K562 (cell line): Measurements from ENCODE around the gene HSPA5. TPM values are rescaled to one million over a fixed set of nuclear protein-coding genes. Genes with fewer than 3 reads are reported as not detected.

Experiments
- ATAC-seq: fragments of 200-7000 bp; cut with Tn5 transposase; 3 replicates; pipeline ENCODE4 v1.9.1; 2020; ENCODE audit warnings: moderate library complexity
- BruUV-seq: library from RNA; stranded (reverse); fragments of 400-500 nt; replicated peaks from 2 replicates; lab custom pipeline; 2021; lab: Mats Ljungman, UMichigan
- CTCF ChIA-PET: fragments of 300-600 bp; formaldehyde crosslinking; extraction: SDS; loops from one replicate; lab custom pipeline; 2021; ENCODE audit warnings: low intra/inter-chr PET ratio; lab: Yijun Ruan, JAX
- POLR2A ChIA-PET: fragments of 300-600, 350-650 bp; sonication (Branson Sonifier 250); formaldehyde crosslinking; extraction: SDS; loops from one replicate; lab custom pipeline; 2021; ENCODE audit warnings: antibody characterized with exemption, inconsistent platforms; lab: Yijun Ruan, JAX
- DNase-seq, 4 experiments: peaks; one replicate each; pipeline versions ENCODE4 v3.0.0 to v3.0.0-alpha.2; 2011 to 2018; ENCODE audit warnings: low spot score in 3 of 4, mixed read lengths in 3 of 4; ENCODE audit errors: extremely low read depth in 1 of 4
- FAIRE-seq: peaks from 2 replicates; lab custom pipeline; 2011; peaks lifted over from hg19 to GRCh38; lab: Jason Lieb, UNC
- H2AFZ ChIP-seq: 2 replicates; pipeline ENCODE4 v1.6.0; 2011; ENCODE audit warnings: low read depth, low read length, control low read depth, inconsistent platforms
- H3K27ac ChIP-seq: fragments of 200-600 bp; 3 replicates; pipeline ENCODE4 v1.8.0; 2011; ENCODE audit warnings: low read depth, mild to moderate bottlenecking, control low read depth, inconsistent platforms, low read length, moderate library complexity, mixed read lengths; ENCODE audit errors: extremely low read depth
- H3K27me3 ChIP-seq, 2 experiments: fragments of 300-600 bp in 1 of 2; 2 replicates in 1 of 2; 3 replicates in 1 of 2; pipeline versions ENCODE4 v1.6.0 to v1.8.0; 2011; ENCODE audit warnings: inconsistent platforms in 2 of 2, low read length in 2 of 2, mild to moderate bottlenecking in 1 of 2, mixed read lengths in 1 of 2, moderate library complexity in 1 of 2; ENCODE audit not compliant: control insufficient read depth in 2 of 2, insufficient read depth in 2 of 2
- H3K36me3 ChIP-seq: fragments of 300-600 bp; 3 replicates; pipeline ENCODE4 v1.8.0; 2011; ENCODE audit warnings: mild to moderate bottlenecking, low read length, inconsistent platforms; ENCODE audit not compliant: control insufficient read depth, insufficient read depth
- H3K4me1 ChIP-seq, 2 experiments: fragments of 200-600 bp in 1 of 2; replicated peaks in 1 of 2; 2 replicates in 1 of 2; 3 replicates in 1 of 2; pipeline versions ENCODE4 v1.5.1 to v1.8.0; 2011; ENCODE audit warnings: inconsistent platforms in 2 of 2, low read length in 2 of 2, mild to moderate bottlenecking in 1 of 2, mixed read lengths in 1 of 2, moderate library complexity in 1 of 2; ENCODE audit not compliant: control insufficient read depth in 2 of 2, insufficient read depth in 2 of 2
- H3K4me2 ChIP-seq: 2 replicates; pipeline ENCODE4 v1.6.1; 2011; ENCODE audit warnings: low read length, control low read depth, inconsistent platforms, mixed read lengths; ENCODE audit not compliant: insufficient read depth
- H3K4me3 ChIP-seq: fragments of 200-600 bp; sonication (generic), shearing (Covaris generic); 2 replicates; pipeline ENCODE4 v1.5.1; 2016; ENCODE audit warnings: control low read depth, inconsistent platforms
- H3K79me2 ChIP-seq: fragments of 200-600 bp; 3 replicates; pipeline ENCODE4 v1.8.0; 2011; ENCODE audit warnings: low read length, inconsistent platforms; ENCODE audit not compliant: control insufficient read depth, insufficient read depth
- H3K9ac ChIP-seq, 2 experiments: 2 replicates each; pipeline versions ENCODE4 v1.6.0 to v1.6.1; 2011; ENCODE audit warnings: low read depth in 2 of 2, low read length in 2 of 2, control low read depth in 1 of 2, inconsistent platforms in 1 of 2, mild to moderate bottlenecking in 1 of 2, mixed read lengths in 1 of 2; ENCODE audit not compliant: insufficient read depth in 1 of 2
- H3K9me1 ChIP-seq: one replicate; pipeline ENCODE4 v1.6.0; 2011; ENCODE audit warnings: inconsistent platforms, mild to moderate bottlenecking, low read length, moderate library complexity; ENCODE audit not compliant: control insufficient read depth, insufficient read depth
- H3K9me3 ChIP-seq: replicated peaks from 2 replicates; pipeline ENCODE4 v1.5.1; 2011; ENCODE audit warnings: low read depth, low read length, inconsistent platforms; ENCODE audit not compliant: control insufficient read depth, insufficient read depth
- H4K20me1 ChIP-seq: replicated peaks from 2 replicates; pipeline ENCODE4 v1.6.1; 2011; ENCODE audit warnings: low read length, inconsistent platforms, mixed read lengths; ENCODE audit not compliant: control insufficient read depth, insufficient read depth
- HNRNPUL1 ChIP-seq: fragments of 200-400 bp; formaldehyde crosslinking; IDR thresholded peaks from 2 replicates; pipeline ENCODE4 v1.6.1; 2017; ENCODE audit warnings: low read length
- L3MBTL2 ChIP-seq: fragments of 450-650 bp; IDR thresholded peaks from 2 replicates; pipeline ENCODE4 v1.6.1; 2016; ENCODE audit warnings: mild to moderate bottlenecking, moderate library complexity
- RNF2 ChIP-seq: sonication (generic); IDR thresholded peaks from 2 replicates; pipeline ENCODE4 v1.6.1; 2016
- XRCC4 ChIP-seq: IDR thresholded peaks from one replicate; pipeline ENCODE4 v1.6.1; 2011; ENCODE audit not compliant: insufficient read depth, insufficient read length; ENCODE audit errors: extremely low read depth
- ZKSCAN3 ChIP-seq: fragments of 250-450 bp; sonication (Bioruptor Pico); IDR thresholded peaks from 2 replicates; pipeline ENCODE4 v1.4.0; 2020
- ZNF174 ChIP-seq: fragments of 250-450 bp; sonication (Bioruptor Pico); IDR thresholded peaks from 2 replicates; pipeline ENCODE4 v1.4.0; 2020; ENCODE audit warnings: mild to moderate bottlenecking
- ZNF274 ChIP-seq: IDR thresholded peaks from 2 replicates; pipeline ENCODE4 v1.6.1; 2011; ENCODE audit warnings: low read depth, mild to moderate bottlenecking, low read length, moderate library complexity, borderline replicate concordance
- ZNF347 ChIP-seq: fragments of 450-650 bp; formaldehyde crosslinking; IDR thresholded peaks from 2 replicates; pipeline ENCODE4 v1.4.0; 2020; ENCODE audit warnings: low read depth, mild to moderate bottlenecking, moderate library complexity
- WGBS: fragments of 100-300 bp; shearing (Covaris generic); methylation state at CpG from one replicate; pipeline ENCODE4 v1.1.6; 2016; ENCODE audit warnings: low coverage, mixed read lengths; ENCODE audit not compliant: insufficient coverage; ENCODE audit errors: missing lambda C conversion rate; 5-methylcytosine and 5-hydroxymethylcytosine counted together
- in situ Hi-C: fragments of 300-500 bp; cut with MboI; formaldehyde crosslinking; loops from 4 replicates; pipeline ENCODE4 v1.15.0; 2018; ENCODE audit warnings: inconsistent platforms, mixed read lengths
- intact Hi-C: fragments of 100-400 bp; cut with micrococcal nuclease; formaldehyde crosslinking; loops from 2 replicates; pipeline ENCODE4 v1.14.2; 2022
- polyA plus RNA-seq, 8 experiments: library from polyadenylated mRNA; depleted of rRNA in 4 of 8; stranded (reverse) in 5 of 8; unstranded in 3 of 8; fragments of >200 nt; fragmentation: Nextera tagmentation in 2 of 8; fragmentation: Illumina TruSeq in 1 of 8; extraction: Ambion mirVana in 2 of 8; extraction: Trizol in 1 of 8; gene quantifications; 2 replicates each; pipeline versions ENCODE4 v1.2.1 to v1.2.3, GENCODE V29; 2011 to 2014; ENCODE audit warnings: inconsistent platforms in 1 of 8, missing spikeins in 1 of 8
- total RNA-seq, 7 experiments: library from RNA; depleted of rRNA in 6 of 7; stranded (reverse); fragments of >200 nt in 6 of 7; fragmentation: Illumina TruSeq in 2 of 7; extraction: Trizol in 2 of 7; gene quantifications; 2 replicates each; pipeline versions ENCODE4 v1.2.1 to v1.2.3, GENCODE V29; 2011 to 2021; ENCODE audit warnings: low replicate concordance in 1 of 7
- TF ChIP-seq, protein P1 (sequence below): fragments of 250-450 bp; sonication (Bioruptor Pico); IDR thresholded peaks from 2 replicates; pipeline ENCODE4 v1.4.0; 2020; ENCODE audit warnings: mild to moderate bottlenecking, moderate library complexity, borderline replicate concordance

The HSPA5 gene
- total and polyA plus RNA-seq, 9 of the 15 experiments (the other 6 are each of a cell fraction or from before 2014, with no cell fraction given) = 48.0 to 265 (median 113) TPM

- no peaks in the 10 kb centered on the region for H3K9me3 ChIP-seq
- peak overlapping the region; percentile 82 for H2AFZ ChIP-seq
- peak overlapping the region; percentile 99 for H3K27ac ChIP-seq
- DNase-seq = peak in 1 of 4 experiments; percentile 24
- H3K27me3 ChIP-seq = no peaks in the 10 kb centered on the region; a peak in 1 of 5 replicates
- POLR2A ChIA-PET = interaction anchor here (0.5 to 2.7 kb wide), 38 partner anchors 9 to 428 kb away, joined by 3 to 40 read pairs (median 5); partner anchors contain the start of genes GAPVD1 and RABEPK
- WGBS = 7% methylated on average over 27 of the region's 27 CpGs
- peaks cover 51% of the 10 kb centered on the region for H3K79me2 ChIP-seq
- peaks cover 39% of the 10 kb centered on the region for H3K36me3 ChIP-seq
- CTCF ChIA-PET = interaction anchor here (0.5 kb wide), 1 partner anchor 94 kb away, joined by 4 read pairs; no protein-coding TSS in a partner anchor
- intact Hi-C loops = loop anchor here (2.0 to 5.0 kb wide), 2 partner anchors 41 to 375 kb away; partner anchors contain the start of gene RABEPK
- peaks cover 40% of the 10 kb centered on the region for H4K20me1 ChIP-seq
- peak overlapping the region; percentile 69 for H3K4me3 ChIP-seq
- peak overlapping the region; percentile 99 for H3K4me2 ChIP-seq
- FAIRE-seq = no peak
- no peaks in the 10 kb centered on the region for H3K9me1 ChIP-seq
- BruUV-seq = TSS peak; percentile 97
- peaks cover 28 to 37% of the 10 kb centered on the region in 2 experiments; a peak in 4 of 5 replicates for H3K4me1 ChIP-seq
- peak overlapping the region; percentile 99 for H3K9ac ChIP-seq
- peak; percentile 20 for ATAC-seq
- in situ Hi-C loops = no loop called here
- TF ChIP-seq XRCC4 (no peak), ZNF274 (no peak), HNRNPUL1 (no peak), RNF2 (no peak), ZNF347 (CRISPR knock-in tag) (no peak), ZNF174 (CRISPR knock-in tag) (no peak), L3MBTL2 (no peak), ZKSCAN3 (CRISPR knock-in tag) (no peak)
- TF ChIP-seq, protein P1, sequence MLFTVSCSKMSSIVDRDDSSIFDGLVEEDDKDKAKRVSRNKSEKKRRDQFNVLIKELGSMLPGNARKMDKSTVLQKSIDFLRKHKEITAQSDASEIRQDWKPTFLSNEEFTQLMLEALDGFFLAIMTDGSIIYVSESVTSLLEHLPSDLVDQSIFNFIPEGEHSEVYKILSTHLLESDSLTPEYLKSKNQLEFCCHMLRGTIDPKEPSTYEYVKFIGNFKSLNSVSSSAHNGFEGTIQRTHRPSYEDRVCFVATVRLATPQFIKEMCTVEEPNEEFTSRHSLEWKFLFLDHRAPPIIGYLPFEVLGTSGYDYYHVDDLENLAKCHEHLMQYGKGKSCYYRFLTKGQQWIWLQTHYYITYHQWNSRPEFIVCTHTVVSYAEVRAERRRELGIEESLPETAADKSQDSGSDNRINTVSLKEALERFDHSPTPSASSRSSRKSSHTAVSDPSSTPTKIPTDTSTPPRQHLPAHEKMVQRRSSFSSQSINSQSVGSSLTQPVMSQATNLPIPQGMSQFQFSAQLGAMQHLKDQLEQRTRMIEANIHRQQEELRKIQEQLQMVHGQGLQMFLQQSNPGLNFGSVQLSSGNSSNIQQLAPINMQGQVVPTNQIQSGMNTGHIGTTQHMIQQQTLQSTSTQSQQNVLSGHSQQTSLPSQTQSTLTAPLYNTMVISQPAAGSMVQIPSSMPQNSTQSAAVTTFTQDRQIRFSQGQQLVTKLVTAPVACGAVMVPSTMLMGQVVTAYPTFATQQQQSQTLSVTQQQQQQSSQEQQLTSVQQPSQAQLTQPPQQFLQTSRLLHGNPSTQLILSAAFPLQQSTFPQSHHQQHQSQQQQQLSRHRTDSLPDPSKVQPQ (CRISPR knock-in tag) = no peak
These were observed 958 bp upstream of the HSPA5 start for GRCh38 chr9:125241863-125242739.
